Measurements from ENCODE around the gene VTI1A. TPM values are rescaled to one million over a fixed set of nuclear protein-coding genes. Genes with fewer than 3 reads are reported as not detected.

The VTI1A gene
- total RNA-seq, 4 donors from 2014 or later: 49.3 to 84.5 (median 61.2) TPM

DNA sequence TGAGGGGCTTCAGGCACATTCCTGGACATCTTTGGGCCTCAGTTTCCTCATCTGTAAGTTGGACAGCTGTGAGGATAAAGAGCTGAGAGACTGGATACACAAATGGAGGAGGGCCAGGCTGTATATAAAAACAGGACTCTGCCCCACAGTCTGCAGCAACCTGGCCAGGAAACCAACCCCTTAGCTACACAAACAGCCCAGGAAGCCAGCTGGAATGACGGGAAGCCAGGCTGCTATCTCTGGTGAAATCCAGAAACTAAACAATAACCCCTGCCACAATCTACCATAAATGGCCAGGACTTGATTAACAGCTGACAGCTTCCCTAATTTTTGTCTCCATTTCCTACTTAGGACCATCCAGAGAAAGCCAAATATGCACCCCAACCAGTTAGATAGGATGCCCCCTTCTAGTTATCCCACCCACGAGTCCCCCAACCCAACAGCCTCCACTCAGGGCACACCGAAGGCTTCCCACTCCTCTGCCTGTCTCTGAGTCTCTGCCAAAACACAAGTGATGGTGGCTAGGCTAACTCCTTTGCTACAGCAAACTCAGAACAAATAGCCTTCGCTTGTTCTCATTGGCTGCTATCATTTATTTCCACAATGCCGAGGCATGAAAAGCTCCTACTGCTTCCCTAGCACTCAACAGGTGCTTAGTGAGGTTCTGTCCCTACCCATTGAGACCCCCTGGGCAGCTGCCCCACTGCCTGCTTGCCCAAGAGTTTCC lies 393.1 kb downstream of the VTI1A start:
- no peak for DNase-seq
- Histone ChIP-seq H3K9me3 (no peaks in the 10 kb centered on the region), H3K4me1 (peaks cover 7% of the 10 kb centered on the region in 2 donors), H3K27me3 (no peaks in the 10 kb centered on the region), H3K4me3 (replicated peaks in 1 of 3) (no peak overlapping the region), H3K27ac (no peak overlapping the region), H3K36me3 (no peaks in the 10 kb centered on the region)
- intact Hi-C loops (cut with DNase I): no loop called here
- 93% methylated on average over 5 of the region's 5 CpGs for WGBS, 2 donors
- TF ChIP-seq POLR2A (IDR thresholded peaks at IDR 0.05): no peak
- TF ChIP-seq, protein P1, sequence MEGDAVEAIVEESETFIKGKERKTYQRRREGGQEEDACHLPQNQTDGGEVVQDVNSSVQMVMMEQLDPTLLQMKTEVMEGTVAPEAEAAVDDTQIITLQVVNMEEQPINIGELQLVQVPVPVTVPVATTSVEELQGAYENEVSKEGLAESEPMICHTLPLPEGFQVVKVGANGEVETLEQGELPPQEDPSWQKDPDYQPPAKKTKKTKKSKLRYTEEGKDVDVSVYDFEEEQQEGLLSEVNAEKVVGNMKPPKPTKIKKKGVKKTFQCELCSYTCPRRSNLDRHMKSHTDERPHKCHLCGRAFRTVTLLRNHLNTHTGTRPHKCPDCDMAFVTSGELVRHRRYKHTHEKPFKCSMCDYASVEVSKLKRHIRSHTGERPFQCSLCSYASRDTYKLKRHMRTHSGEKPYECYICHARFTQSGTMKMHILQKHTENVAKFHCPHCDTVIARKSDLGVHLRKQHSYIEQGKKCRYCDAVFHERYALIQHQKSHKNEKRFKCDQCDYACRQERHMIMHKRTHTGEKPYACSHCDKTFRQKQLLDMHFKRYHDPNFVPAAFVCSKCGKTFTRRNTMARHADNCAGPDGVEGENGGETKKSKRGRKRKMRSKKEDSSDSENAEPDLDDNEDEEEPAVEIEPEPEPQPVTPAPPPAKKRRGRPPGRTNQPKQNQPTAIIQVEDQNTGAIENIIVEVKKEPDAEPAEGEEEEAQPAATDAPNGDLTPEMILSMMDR (IDR thresholded peaks at IDR 0.05): no peak

DNA sequence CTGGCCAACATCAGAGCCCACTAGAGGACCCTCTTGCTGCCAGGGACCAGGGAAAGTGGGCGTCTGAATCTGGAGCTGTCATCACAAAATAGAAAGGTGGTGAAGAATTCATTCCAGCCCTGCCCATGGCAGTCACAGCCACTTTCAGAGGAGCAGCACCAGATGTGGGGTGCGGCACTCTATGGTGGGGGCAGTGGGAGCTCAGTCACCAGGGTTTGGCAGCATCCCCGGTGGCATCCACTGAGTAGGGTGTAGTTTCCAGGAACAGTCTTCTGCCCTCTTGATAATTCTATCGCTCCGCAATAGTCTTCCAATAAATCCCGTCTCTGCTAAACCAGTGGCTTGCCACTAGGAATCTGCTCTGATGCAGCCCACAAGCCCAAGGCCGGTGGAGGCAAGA lies 394.5 kb downstream of the VTI1A start:
- Histone ChIP-seq H3K36me3 (no peaks in the 10 kb centered on the region), H3K4me3 (replicated peaks in 1 of 3) (no peak overlapping the region), H3K27me3 (no peaks in the 10 kb centered on the region), H3K4me1 (no peaks in the 10 kb centered on the region), H3K27ac (no peak overlapping the region), H3K9me3 (no peaks in the 10 kb centered on the region)
- no peak for TF ChIP-seq POLR2A (IDR thresholded peaks at IDR 0.05)
- TF ChIP-seq, protein P1 (IDR thresholded peaks at IDR 0.05): no peak
- intact Hi-C loops (cut with DNase I): no loop called here
- DNase-seq: no peak
- 93 to 96% methylated on average over 7 of the region's 7 CpGs for WGBS, 2 donors

DNA sequence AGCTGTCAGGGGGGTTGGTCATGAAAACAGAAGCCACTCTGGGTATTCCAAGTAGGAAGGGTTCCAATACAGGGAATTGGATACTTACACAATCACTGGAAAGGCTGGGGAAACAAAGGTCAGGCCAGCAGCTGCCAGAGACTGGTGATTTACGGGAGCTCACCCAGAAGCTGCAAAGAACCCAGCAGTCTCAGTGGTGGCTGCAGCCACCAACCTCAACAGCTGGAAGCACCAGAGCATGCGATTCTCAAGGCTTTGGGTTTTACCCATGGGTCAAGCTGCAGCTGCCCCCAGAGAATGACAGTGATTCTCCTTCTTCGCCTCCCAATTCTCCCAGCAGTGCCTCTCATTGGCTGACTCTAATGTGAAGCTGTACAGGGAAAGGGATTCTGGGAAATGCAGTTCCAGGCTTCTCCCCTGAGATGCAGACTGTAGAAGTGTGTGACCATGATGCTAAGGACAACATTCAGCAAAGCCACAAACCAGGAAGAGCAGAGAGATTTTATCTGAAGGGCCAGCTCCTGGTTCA lies 395.9 kb downstream of the VTI1A start:
- intact Hi-C loops (cut with DNase I): no loop called here
- WGBS, 2 donors: 56 to 79% methylated on average over 3 of the region's 3 CpGs
- Histone ChIP-seq H3K4me1 (no peaks in the 10 kb centered on the region), H3K36me3 (no peaks in the 10 kb centered on the region), H3K27ac (no peak overlapping the region), H3K4me3 (replicated peaks in 1 of 3) (no peak overlapping the region), H3K9me3 (no peaks in the 10 kb centered on the region), H3K27me3 (no peaks in the 10 kb centered on the region)
- DNase-seq: no peak
- TF ChIP-seq, protein P1 (IDR thresholded peaks at IDR 0.05): no peak
- no peak for TF ChIP-seq POLR2A (IDR thresholded peaks at IDR 0.05)

DNA sequence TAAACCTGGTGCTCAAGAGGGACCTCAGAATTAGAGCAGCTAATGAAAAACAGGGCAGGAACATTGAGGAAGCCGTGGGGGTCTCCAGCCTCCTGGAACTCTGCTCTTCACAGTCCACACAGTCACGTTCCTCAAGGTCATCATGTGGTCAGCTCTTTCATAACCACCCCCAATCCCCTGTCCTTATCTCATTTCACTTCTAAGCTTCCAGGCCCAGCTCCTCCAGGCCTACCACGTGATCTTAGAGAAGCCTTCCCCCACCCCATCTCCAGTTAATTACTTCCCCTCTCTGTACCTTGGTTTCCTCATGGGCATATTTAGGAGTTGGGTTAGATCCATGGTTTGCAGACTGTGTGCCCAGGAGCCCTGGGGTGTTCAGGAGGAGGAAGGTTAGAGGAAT lies 396.6 kb downstream of the VTI1A start:
- H3K27me3 ChIP-seq: no peaks in the 10 kb centered on the region
- H3K36me3 ChIP-seq: no peaks in the 10 kb centered on the region
- no peak overlapping the region for H3K27ac ChIP-seq
- WGBS, 2 donors: 82 to 84% methylated on average over 3 of the region's 3 CpGs
- no peaks in the 10 kb centered on the region for H3K9me3 ChIP-seq
- no peaks in the 10 kb centered on the region for H3K4me1 ChIP-seq
- TF ChIP-seq POLR2A (IDR thresholded peaks at IDR 0.05): no peak
- TF ChIP-seq, protein P1 (IDR thresholded peaks at IDR 0.05): no peak
- H3K4me3 ChIP-seq (replicated peaks in 1 of 3): no peak overlapping the region
- no peak for DNase-seq
- intact Hi-C loops (cut with DNase I): no loop called here

All from thyroid gland (tissue), 4 donors.